ENCODE data around the gene MCUB. TPM values are rescaled to one million over a fixed set of nuclear protein-coding genes. Genes with fewer than 3 reads are reported as not detected.

Gene MCUB
- total and polyA plus RNA-seq, 2 donors (not counting 3 experiments of a cell fraction or from before 2014, with no cell fraction given) = 32.5 to 53.8 TPM

DNA sequence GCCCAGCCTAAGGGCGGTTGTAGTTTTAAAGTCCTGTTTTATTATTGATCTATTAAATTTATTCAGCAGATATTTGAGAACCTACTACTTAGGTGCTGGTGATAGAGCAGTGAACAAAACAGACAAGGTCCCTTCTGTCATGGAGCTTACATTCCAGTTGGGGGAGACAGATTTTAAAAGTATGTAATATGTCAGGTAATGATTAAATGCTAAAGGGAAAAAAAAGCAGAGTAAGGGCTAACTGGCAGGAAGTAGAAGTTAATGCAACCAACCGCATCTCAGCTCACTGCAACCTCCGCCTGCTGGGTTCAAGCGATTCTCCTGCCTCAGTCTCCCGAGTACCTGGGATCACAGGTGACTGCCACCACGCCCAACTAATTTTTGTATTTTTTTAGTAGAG lies 7.8 kb upstream of the MCUB start:
- FAIRE-seq = no peak
- no peaks in the 10 kb centered on the region for H3K79me2 ChIP-seq (ENCODE audit: control insufficient read depth, insufficient read depth, low read length)
- no peak overlapping the region for H2AFZ ChIP-seq (ENCODE audit: low read depth, low read length)
- CTCF ChIA-PET = no interaction called here
- no peak overlapping the region for H3K27ac ChIP-seq (ENCODE audit: insufficient read depth, low read depth, low read length)
- BruUV-seq (replicated peaks) = no TSS peak
- H3K4me1 ChIP-seq (ENCODE audit: control insufficient read depth, extremely low read depth, insufficient read depth, low read length) = peaks cover 17% of the 10 kb centered on the region
- H3K9me3 ChIP-seq (replicated peaks; ENCODE audit: control insufficient read depth, insufficient read depth, low read length) = no peaks in the 10 kb centered on the region
- H3K9me1 ChIP-seq (replicated peaks; ENCODE audit: control insufficient read depth, extremely low read depth, insufficient read depth, low read length) = no peaks in the 10 kb centered on the region
- H3K27me3 ChIP-seq (ENCODE audit: control insufficient read depth in 2 of 2, insufficient read depth in 2 of 2, low read length in 2 of 2) = no peaks in the 10 kb centered on the region
- H3K4me3 ChIP-seq (replicated peaks in 1 of 3; ENCODE audit: insufficient read depth in 1 of 3, low read depth in 1 of 3, low read length in 3 of 3) = no peak overlapping the region
- POLR2A ChIA-PET = no interaction called here
- H3K9ac ChIP-seq (replicated peaks; ENCODE audit: extremely low read depth, insufficient read depth, low read length) = no peak overlapping the region
- TF ChIP-seq POLR2A (IDR thresholded peaks at IDR 0.05; ENCODE audit: low read depth, low read length) (no peak), MYC (IDR thresholded peaks at IDR 0.05; ENCODE audit: low read depth, low read length) (no peak), FOS (IDR thresholded peaks at IDR 0.05; ENCODE audit: borderline replicate concordance, insufficient read depth, low read length) (no peak), GATA2 (IDR thresholded peaks at IDR 0.05; ENCODE audit: insufficient read depth, insufficient read length, low read depth, low read length) (no peak), JUN (IDR thresholded peaks at IDR 0.05; ENCODE audit: borderline replicate concordance, insufficient read depth, insufficient read length, low read depth) (no peak), POLR2AphosphoS5 (IDR thresholded peaks at IDR 0.05; ENCODE audit: insufficient read depth, low read depth, low read length) (no peak), EZH2 (IDR thresholded peaks at IDR 0.05; ENCODE audit: borderline replicate concordance, low read depth, low read length, severe bottlenecking) (no peak)
- TF ChIP-seq, protein P1, sequence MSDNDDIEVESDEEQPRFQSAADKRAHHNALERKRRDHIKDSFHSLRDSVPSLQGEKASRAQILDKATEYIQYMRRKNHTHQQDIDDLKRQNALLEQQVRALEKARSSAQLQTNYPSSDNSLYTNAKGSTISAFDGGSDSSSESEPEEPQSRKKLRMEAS (IDR thresholded peaks at IDR 0.05; ENCODE audit: insufficient read depth, insufficient read length) = no peak
- TF ChIP-seq, protein P2, sequence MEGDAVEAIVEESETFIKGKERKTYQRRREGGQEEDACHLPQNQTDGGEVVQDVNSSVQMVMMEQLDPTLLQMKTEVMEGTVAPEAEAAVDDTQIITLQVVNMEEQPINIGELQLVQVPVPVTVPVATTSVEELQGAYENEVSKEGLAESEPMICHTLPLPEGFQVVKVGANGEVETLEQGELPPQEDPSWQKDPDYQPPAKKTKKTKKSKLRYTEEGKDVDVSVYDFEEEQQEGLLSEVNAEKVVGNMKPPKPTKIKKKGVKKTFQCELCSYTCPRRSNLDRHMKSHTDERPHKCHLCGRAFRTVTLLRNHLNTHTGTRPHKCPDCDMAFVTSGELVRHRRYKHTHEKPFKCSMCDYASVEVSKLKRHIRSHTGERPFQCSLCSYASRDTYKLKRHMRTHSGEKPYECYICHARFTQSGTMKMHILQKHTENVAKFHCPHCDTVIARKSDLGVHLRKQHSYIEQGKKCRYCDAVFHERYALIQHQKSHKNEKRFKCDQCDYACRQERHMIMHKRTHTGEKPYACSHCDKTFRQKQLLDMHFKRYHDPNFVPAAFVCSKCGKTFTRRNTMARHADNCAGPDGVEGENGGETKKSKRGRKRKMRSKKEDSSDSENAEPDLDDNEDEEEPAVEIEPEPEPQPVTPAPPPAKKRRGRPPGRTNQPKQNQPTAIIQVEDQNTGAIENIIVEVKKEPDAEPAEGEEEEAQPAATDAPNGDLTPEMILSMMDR (IDR thresholded peaks at IDR 0.05; ENCODE audit: extremely low read depth in 1 of 2, insufficient read depth in 1 of 2, low read depth in 1 of 2, low read length in 2 of 2) = no peak
- DNase-seq (ENCODE audit: low read depth, low spot score) = no peak
- H3K36me3 ChIP-seq (ENCODE audit: control insufficient read depth in 2 of 2, extremely low read depth in 1 of 2, insufficient read depth in 2 of 2, low read length in 2 of 2) = no peaks in the 10 kb centered on the region
- dilution Hi-C loops (cut with MboI; ENCODE audit: extremely low pct_ligation_motif_present, low sequenced_read_pairs) = no loop called here
- intact Hi-C loops (cut with micrococcal nuclease) = no loop called here
- H3K4me2 ChIP-seq (ENCODE audit: insufficient read depth, low read length) = no peak overlapping the region
- H4K20me1 ChIP-seq (replicated peaks; ENCODE audit: control insufficient read depth, extremely low read depth, insufficient read depth, low read length) = no peaks in the 10 kb centered on the region

Data from endothelial cell of umbilical vein (primary cell).